ENCODE measurements around the gene SP140. TPM values are rescaled to one million over a fixed set of nuclear protein-coding genes. Genes with fewer than 3 reads are reported as not detected.

Gene SP140
- total RNA-seq, 1 experiment from 2014 or later: 2.6 TPM

- DNase-seq (ENCODE audit: low read depth, low spot score): no peak
- H3K27me3 ChIP-seq (ENCODE audit: insufficient read depth, low read length): no peaks in the 10 kb centered on the region
- no peak for ATAC-seq
- no peak overlapping the region for H2AFZ ChIP-seq (ENCODE audit: low read depth, low read length, poor library complexity, severe bottlenecking)
- H3K79me2 ChIP-seq (ENCODE audit: insufficient read depth, low read length): no peaks in the 10 kb centered on the region
- TF ChIP-seq SIN3A (IDR thresholded peaks at IDR 0.05; ENCODE audit: low read depth): no peak
- no peak for TF ChIP-seq CBX3 (IDR thresholded peaks at IDR 0.05; ENCODE audit: low read depth)
- TF ChIP-seq SRF (IDR thresholded peaks at IDR 0.05; ENCODE audit: low read depth): no peak
- no peak for TF ChIP-seq TCF7L2 (IDR thresholded peaks at IDR 0.05; ENCODE audit: borderline replicate concordance, extremely low read depth, insufficient read depth, insufficient read length)
- TF ChIP-seq MAX (IDR thresholded peaks at IDR 0.05): no peak
- TF ChIP-seq EZH2 (IDR thresholded peaks at IDR 0.05): no peak
- TF ChIP-seq, protein P1, sequence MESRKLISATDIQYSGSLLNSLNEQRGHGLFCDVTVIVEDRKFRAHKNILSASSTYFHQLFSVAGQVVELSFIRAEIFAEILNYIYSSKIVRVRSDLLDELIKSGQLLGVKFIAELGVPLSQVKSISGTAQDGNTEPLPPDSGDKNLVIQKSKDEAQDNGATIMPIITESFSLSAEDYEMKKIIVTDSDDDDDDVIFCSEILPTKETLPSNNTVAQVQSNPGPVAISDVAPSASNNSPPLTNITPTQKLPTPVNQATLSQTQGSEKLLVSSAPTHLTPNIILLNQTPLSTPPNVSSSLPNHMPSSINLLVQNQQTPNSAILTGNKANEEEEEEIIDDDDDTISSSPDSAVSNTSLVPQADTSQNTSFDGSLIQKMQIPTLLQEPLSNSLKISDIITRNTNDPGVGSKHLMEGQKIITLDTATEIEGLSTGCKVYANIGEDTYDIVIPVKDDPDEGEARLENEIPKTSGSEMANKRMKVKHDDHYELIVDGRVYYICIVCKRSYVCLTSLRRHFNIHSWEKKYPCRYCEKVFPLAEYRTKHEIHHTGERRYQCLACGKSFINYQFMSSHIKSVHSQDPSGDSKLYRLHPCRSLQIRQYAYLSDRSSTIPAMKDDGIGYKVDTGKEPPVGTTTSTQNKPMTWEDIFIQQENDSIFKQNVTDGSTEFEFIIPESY (IDR thresholded peaks at IDR 0.05; ENCODE audit: extremely low read depth, insufficient replicate concordance, low read length): no peak
- TF ChIP-seq EGR1 (IDR thresholded peaks at IDR 0.05; ENCODE audit: low read depth): no peak
- TF ChIP-seq JUND (IDR thresholded peaks at IDR 0.05): no peak
- no peak for TF ChIP-seq ELF1 (IDR thresholded peaks at IDR 0.05; ENCODE audit: borderline replicate concordance, low read depth)
- no peak for TF ChIP-seq ZNF274 (IDR thresholded peaks at IDR 0.05; ENCODE audit: low read depth, low read length)
- no peak for TF ChIP-seq ATF3 (IDR thresholded peaks at IDR 0.05)
- TF ChIP-seq SP1 (IDR thresholded peaks at IDR 0.05; ENCODE audit: low read depth): no peak
- no peak for TF ChIP-seq YY1 (IDR thresholded peaks at IDR 0.05; ENCODE audit: extremely low read depth, insufficient replicate concordance, low read depth, low read length)
- no peak for TF ChIP-seq EZH2phosphoT487 (IDR thresholded peaks at IDR 0.05; ENCODE audit: borderline replicate concordance)
- TF ChIP-seq ZFX (IDR thresholded peaks at IDR 0.05): no peak
- TF ChIP-seq, protein P2, sequence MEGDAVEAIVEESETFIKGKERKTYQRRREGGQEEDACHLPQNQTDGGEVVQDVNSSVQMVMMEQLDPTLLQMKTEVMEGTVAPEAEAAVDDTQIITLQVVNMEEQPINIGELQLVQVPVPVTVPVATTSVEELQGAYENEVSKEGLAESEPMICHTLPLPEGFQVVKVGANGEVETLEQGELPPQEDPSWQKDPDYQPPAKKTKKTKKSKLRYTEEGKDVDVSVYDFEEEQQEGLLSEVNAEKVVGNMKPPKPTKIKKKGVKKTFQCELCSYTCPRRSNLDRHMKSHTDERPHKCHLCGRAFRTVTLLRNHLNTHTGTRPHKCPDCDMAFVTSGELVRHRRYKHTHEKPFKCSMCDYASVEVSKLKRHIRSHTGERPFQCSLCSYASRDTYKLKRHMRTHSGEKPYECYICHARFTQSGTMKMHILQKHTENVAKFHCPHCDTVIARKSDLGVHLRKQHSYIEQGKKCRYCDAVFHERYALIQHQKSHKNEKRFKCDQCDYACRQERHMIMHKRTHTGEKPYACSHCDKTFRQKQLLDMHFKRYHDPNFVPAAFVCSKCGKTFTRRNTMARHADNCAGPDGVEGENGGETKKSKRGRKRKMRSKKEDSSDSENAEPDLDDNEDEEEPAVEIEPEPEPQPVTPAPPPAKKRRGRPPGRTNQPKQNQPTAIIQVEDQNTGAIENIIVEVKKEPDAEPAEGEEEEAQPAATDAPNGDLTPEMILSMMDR (IDR thresholded peaks at IDR 0.05 in 2 of 3, conservative IDR thresholded peaks at IDR 0.05 in 1 of 3; ENCODE audit: borderline replicate concordance in 1 of 3, insufficient read depth in 1 of 3, low read depth in 2 of 3, low read length in 2 of 3): no peak
- ChIA-PET CTCF (no interaction called here), POLR2A (no interaction called here), RAD21 (ENCODE audit: low non-redundant PET in 1 of 2, low total read pairs in 2 of 2, uncharacterized antibody in 2 of 2, unreplicated experiment in 2 of 2) (no interaction called here)
- no peaks in the 10 kb centered on the region for H3K9me3 ChIP-seq (ENCODE audit: control insufficient read depth in 1 of 2, insufficient read depth in 1 of 2, low read depth in 1 of 2, low read length in 2 of 2)
- no TSS peak for BruUV-seq (replicated peaks)
- no peak overlapping the region for H3K9ac ChIP-seq (ENCODE audit: low read length)
- H3K4me2 ChIP-seq (ENCODE audit: low read length): no peak overlapping the region
- no peaks in the 10 kb centered on the region for H4K20me1 ChIP-seq (ENCODE audit: insufficient read depth)
- intact Hi-C loops (cut with micrococcal nuclease): no loop called here
- H3K4me1 ChIP-seq (ENCODE audit: control insufficient read depth in 1 of 2, insufficient read depth in 2 of 2, low read length in 2 of 2): peaks cover 5 to 11% of the 10 kb centered on the region in 2 experiments; a peak in 3 of 4 replicates
- H3K4me3 ChIP-seq (replicated peaks in 1 of 2; ENCODE audit: low read depth in 1 of 2, low read length in 2 of 2): no peak overlapping the region
- no peak overlapping the region for H3K27ac ChIP-seq (ENCODE audit: low read depth, low read length)
- H3K9me2 ChIP-seq (ENCODE audit: insufficient read depth): no peaks in the 10 kb centered on the region
- H3K36me3 ChIP-seq (ENCODE audit: control insufficient read depth in 1 of 2, insufficient read depth in 2 of 2, low read length in 2 of 2): no peaks in the 10 kb centered on the region
These were observed 4.0 kb upstream of the SP140 start for GRCh38 chr2:230221493-230221892.
